Endothelial cell of umbilical vein (primary cell): Measurements from ENCODE around the gene MIS18A. TPM values are rescaled to one million over a fixed set of nuclear protein-coding genes. Genes with fewer than 3 reads are reported as not detected.

ENCODE experiments used
- BruUV-seq: library from RNA; stranded (reverse); fragments of 400-500 nt; replicated peaks from 2 replicates; lab custom pipeline; 2021; lab: Mats Ljungman, UMichigan
- CTCF ChIA-PET: fragments of 300-600, 350-600 bp; sonication (Branson Sonifier 250); formaldehyde crosslinking; loops from one replicate; lab custom pipeline; 2021; ENCODE audit warnings: antibody characterized with exemption, inconsistent platforms; lab: Charles Lee
- POLR2A ChIA-PET: fragments of 300-600, 350-600 bp; sonication (Branson Sonifier 250); formaldehyde crosslinking; loops from one replicate; lab custom pipeline; 2021; ENCODE audit warnings: antibody characterized with exemption, inconsistent platforms; lab: Charles Lee
- DNase-seq: peaks from one replicate; pipeline ENCODE4 v3.0.0-alpha.2; 2011; ENCODE audit warnings: low read depth, low spot score
- FAIRE-seq: peaks from 2 replicates; lab custom pipeline; 2011; peaks lifted over from hg19 to GRCh38; lab: Jason Lieb, UNC
- H2AFZ ChIP-seq: 2 replicates; pipeline ENCODE4 v1.6.0; 2012; ENCODE audit warnings: low read depth, low read length, control low read depth, inconsistent platforms
- H3K27ac ChIP-seq: 2 replicates; pipeline ENCODE4 v1.5.1; 2011; ENCODE audit warnings: low read depth, mild to moderate bottlenecking, control low read depth, low read length, moderate library complexity; ENCODE audit not compliant: insufficient read depth
- H3K27me3 ChIP-seq, 2 experiments: 2 replicates each; pipeline versions ENCODE4 v1.6.0 to v1.6.1; 2011; ENCODE audit warnings: low read length in 2 of 2, mixed read lengths in 1 of 2; ENCODE audit not compliant: control insufficient read depth in 2 of 2, insufficient read depth in 2 of 2
- H3K36me3 ChIP-seq, 2 experiments: 2 replicates in 1 of 2; 3 replicates in 1 of 2; pipeline ENCODE4 v1.5.1; 2011; ENCODE audit warnings: low read length in 2 of 2, mild to moderate bottlenecking in 1 of 2, moderate library complexity in 1 of 2; ENCODE audit not compliant: control insufficient read depth in 2 of 2, insufficient read depth in 2 of 2; ENCODE audit errors: extremely low read depth in 1 of 2
- H3K4me1 ChIP-seq: 3 replicates; pipeline ENCODE4 v1.5.1; 2011; ENCODE audit warnings: mild to moderate bottlenecking, low read length; ENCODE audit not compliant: control insufficient read depth, insufficient read depth; ENCODE audit errors: extremely low read depth
- H3K4me2 ChIP-seq: 2 replicates; pipeline ENCODE4 v1.6.1; 2011; ENCODE audit warnings: low read length, control low read depth, mixed read lengths; ENCODE audit not compliant: insufficient read depth
- H3K4me3 ChIP-seq, 3 experiments: fragments of 200-600 bp in 1 of 3; sonication (generic), shearing (Covaris generic) in 1 of 3; replicated peaks in 1 of 3; 2 replicates each; pipeline ENCODE4 v1.5.1; 2011 to 2016; ENCODE audit warnings: control low read depth in 3 of 3, low read length in 3 of 3, mild to moderate bottlenecking in 2 of 3, inconsistent platforms in 1 of 3, low read depth in 1 of 3, moderate library complexity in 1 of 3; ENCODE audit not compliant: insufficient read depth in 1 of 3
- H3K79me2 ChIP-seq: 2 replicates; pipeline ENCODE4 v1.6.0; 2012; ENCODE audit warnings: low read length, inconsistent platforms; ENCODE audit not compliant: control insufficient read depth, insufficient read depth
- H3K9ac ChIP-seq: replicated peaks from 2 replicates; pipeline ENCODE3; 2011; ENCODE audit warnings: low read length, control low read depth; ENCODE audit not compliant: insufficient read depth; ENCODE audit errors: extremely low read depth
- H3K9me1 ChIP-seq: replicated peaks from 3 replicates; pipeline ENCODE4 v1.6.0; 2011; ENCODE audit warnings: mild to moderate bottlenecking, low read length; ENCODE audit not compliant: control insufficient read depth, insufficient read depth; ENCODE audit errors: extremely low read depth
- H3K9me3 ChIP-seq: replicated peaks from 2 replicates; pipeline ENCODE4 v1.5.1; 2012; ENCODE audit warnings: low read length, inconsistent platforms; ENCODE audit not compliant: control insufficient read depth, insufficient read depth
- H4K20me1 ChIP-seq: replicated peaks from 2 replicates; pipeline ENCODE3; 2011; ENCODE audit warnings: mild to moderate bottlenecking, low read length; ENCODE audit not compliant: control insufficient read depth, insufficient read depth; ENCODE audit errors: extremely low read depth
- EZH2 ChIP-seq: IDR thresholded peaks from 2 replicates; pipeline ENCODE4 v1.6.1; 2012; ENCODE audit warnings: borderline replicate concordance, low read depth, mild to moderate bottlenecking, moderate library complexity, low read length, inconsistent platforms; ENCODE audit not compliant: severe bottlenecking
- FOS ChIP-seq: IDR thresholded peaks from 2 replicates; pipeline ENCODE4 v1.6.1; 2011; ENCODE audit warnings: mild to moderate bottlenecking, low read length, moderate library complexity, borderline replicate concordance; ENCODE audit not compliant: insufficient read depth
- GATA2 ChIP-seq: IDR thresholded peaks from 2 replicates; pipeline ENCODE4 v1.7.0; 2011; ENCODE audit warnings: low read depth, mild to moderate bottlenecking, moderate library complexity, mixed read lengths, low read length; ENCODE audit not compliant: insufficient read length, insufficient read depth
- JUN ChIP-seq: IDR thresholded peaks from 2 replicates; pipeline ENCODE4 v1.6.1; 2011; ENCODE audit warnings: borderline replicate concordance, low read depth; ENCODE audit not compliant: insufficient read length, insufficient read depth
- MYC ChIP-seq: IDR thresholded peaks from one replicate; pipeline ENCODE4 v1.6.1; 2011; ENCODE audit warnings: mild to moderate bottlenecking, low read depth, low read length
- POLR2A ChIP-seq: IDR thresholded peaks from 2 replicates; pipeline ENCODE4 v1.6.1; 2012; ENCODE audit warnings: low read depth, mild to moderate bottlenecking, control low read depth, low read length
- POLR2AphosphoS5 ChIP-seq: IDR thresholded peaks from 2 replicates; pipeline ENCODE4 v1.6.1; 2012; ENCODE audit warnings: low read depth, mild to moderate bottlenecking, control low read depth, low read length, moderate library complexity; ENCODE audit not compliant: insufficient read depth
- dilution Hi-C: fragments of 300-500 bp; cut with MboI; formaldehyde crosslinking; loops from one replicate; pipeline ENCODE4 v1.15.0; 2019; ENCODE audit warnings: low sequenced_read_pairs; ENCODE audit not compliant: extremely low pct_ligation_motif_present
- intact Hi-C: fragments of 100-400 bp; cut with micrococcal nuclease; formaldehyde crosslinking; loops from one replicate; pipeline ENCODE4 v1.10.0; 2022
- polyA plus RNA-seq, 4 experiments: library from polyadenylated mRNA; depleted of rRNA in 3 of 4; stranded (reverse) in 3 of 4; unstranded in 1 of 4; fragments of >200 nt; gene quantifications; 2 replicates each; pipeline versions ENCODE4 v1.2.1 to v1.2.3, GENCODE V29; 2011 to 2012; ENCODE audit warnings: missing spikeins in 1 of 4
- total RNA-seq: library from RNA; stranded (reverse); gene quantifications from 2 replicates; pipeline ENCODE4 v1.2.3, GENCODE V29; 2021
- TF ChIP-seq, protein P1 (sequence below): IDR thresholded peaks from 2 replicates; pipeline ENCODE4 v1.6.1; 2011; ENCODE audit not compliant: insufficient read depth, insufficient read length
- TF ChIP-seq, protein P2 (sequence below), 2 donors: IDR thresholded peaks; 1 replicate in 1 of 2; 2 replicates in 1 of 2; pipeline ENCODE4 v1.5.1; 2011; ENCODE audit warnings: low read length in 2 of 2, mild to moderate bottlenecking in 2 of 2, moderate library complexity in 2 of 2, control low read depth in 1 of 2, inconsistent platforms in 1 of 2, low read depth in 1 of 2; ENCODE audit not compliant: insufficient read depth in 1 of 2; ENCODE audit errors: extremely low read depth in 1 of 2

Gene MIS18A
- total and polyA plus RNA-seq, 2 donors (not counting 3 experiments of a cell fraction or from before 2014, with no cell fraction given): 7.9 to 19.7 TPM

DNA sequence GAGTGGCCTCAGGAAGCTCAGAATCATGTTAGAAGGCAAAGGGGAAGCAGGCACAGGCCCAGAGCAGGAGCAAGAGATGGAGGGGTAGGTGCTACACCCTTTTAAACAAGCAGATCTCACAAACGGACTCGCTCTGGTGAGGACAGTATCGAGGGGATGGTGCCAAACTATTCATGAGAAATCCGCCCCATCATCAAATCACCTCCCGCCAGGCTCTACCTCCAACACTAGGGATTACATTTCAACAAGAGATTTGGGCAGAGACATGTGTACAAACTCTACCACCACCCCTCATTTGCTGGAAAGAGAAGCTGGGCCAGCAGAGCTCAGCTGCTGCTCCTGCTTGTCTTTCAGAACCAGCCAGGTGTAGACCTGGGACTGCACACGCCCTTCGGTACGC, 32.9 kb downstream of the MIS18A start:
- DNase-seq (no peak), FAIRE-seq (no peak)
- TF ChIP-seq POLR2A: no peak
- TF ChIP-seq JUN: no peak
- no peak for TF ChIP-seq FOS
- no peak for TF ChIP-seq MYC
- TF ChIP-seq EZH2: no peak
- TF ChIP-seq, protein P1, sequence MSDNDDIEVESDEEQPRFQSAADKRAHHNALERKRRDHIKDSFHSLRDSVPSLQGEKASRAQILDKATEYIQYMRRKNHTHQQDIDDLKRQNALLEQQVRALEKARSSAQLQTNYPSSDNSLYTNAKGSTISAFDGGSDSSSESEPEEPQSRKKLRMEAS: no peak
- TF ChIP-seq GATA2: no peak
- TF ChIP-seq, protein P2, sequence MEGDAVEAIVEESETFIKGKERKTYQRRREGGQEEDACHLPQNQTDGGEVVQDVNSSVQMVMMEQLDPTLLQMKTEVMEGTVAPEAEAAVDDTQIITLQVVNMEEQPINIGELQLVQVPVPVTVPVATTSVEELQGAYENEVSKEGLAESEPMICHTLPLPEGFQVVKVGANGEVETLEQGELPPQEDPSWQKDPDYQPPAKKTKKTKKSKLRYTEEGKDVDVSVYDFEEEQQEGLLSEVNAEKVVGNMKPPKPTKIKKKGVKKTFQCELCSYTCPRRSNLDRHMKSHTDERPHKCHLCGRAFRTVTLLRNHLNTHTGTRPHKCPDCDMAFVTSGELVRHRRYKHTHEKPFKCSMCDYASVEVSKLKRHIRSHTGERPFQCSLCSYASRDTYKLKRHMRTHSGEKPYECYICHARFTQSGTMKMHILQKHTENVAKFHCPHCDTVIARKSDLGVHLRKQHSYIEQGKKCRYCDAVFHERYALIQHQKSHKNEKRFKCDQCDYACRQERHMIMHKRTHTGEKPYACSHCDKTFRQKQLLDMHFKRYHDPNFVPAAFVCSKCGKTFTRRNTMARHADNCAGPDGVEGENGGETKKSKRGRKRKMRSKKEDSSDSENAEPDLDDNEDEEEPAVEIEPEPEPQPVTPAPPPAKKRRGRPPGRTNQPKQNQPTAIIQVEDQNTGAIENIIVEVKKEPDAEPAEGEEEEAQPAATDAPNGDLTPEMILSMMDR (IDR thresholded peaks at IDR 0.05; ENCODE audit: extremely low read depth in 1 of 2, insufficient read depth in 1 of 2, low read depth in 1 of 2, low read length in 2 of 2): no peak
- no peak for TF ChIP-seq POLR2AphosphoS5
- Histone ChIP-seq H3K79me2 (no peaks in the 10 kb centered on the region), H3K9me1 (no peaks in the 10 kb centered on the region), H3K4me1 (peaks cover 13% of the 10 kb centered on the region), H3K27ac (no peak overlapping the region), H3K4me3 (no peak overlapping the region), H3K9ac (no peak overlapping the region), H3K36me3 (no peaks in the 10 kb centered on the region), H4K20me1 (no peaks in the 10 kb centered on the region), H3K4me2 (no peak overlapping the region), H2AFZ (no peak overlapping the region), H3K9me3 (no peaks in the 10 kb centered on the region), H3K27me3 (peaks cover 0 to 1% of the 10 kb centered on the region in 2 experiments)
- dilution Hi-C loops (no loop called here), intact Hi-C loops (no loop called here)
- CTCF ChIA-PET: no interaction called here
- POLR2A ChIA-PET: no interaction called here
- no TSS peak for BruUV-seq
